HG02678 (cell line): ENCODE results near the gene P3H2.
"Not testable (repeated sequence)": the region's sequence is repeated elsewhere in the genome, so short reads cannot be mapped to it uniquely, and the experiment has no call there.

Source experiments
- ATAC-seq: cut with Tn5 transposase; IDR thresholded peaks from one replicate; pipeline ENCODE4 v1.9.1; 2021; ENCODE audit warnings: mild to moderate bottlenecking, moderate library complexity; ENCODE audit not compliant: unreplicated experiment

P3H2 gene

GRCh38 chr3:190088890-190089289 lies 31.8 kb downstream of the P3H2 start:
- ATAC-seq, result no peak

DNA sequence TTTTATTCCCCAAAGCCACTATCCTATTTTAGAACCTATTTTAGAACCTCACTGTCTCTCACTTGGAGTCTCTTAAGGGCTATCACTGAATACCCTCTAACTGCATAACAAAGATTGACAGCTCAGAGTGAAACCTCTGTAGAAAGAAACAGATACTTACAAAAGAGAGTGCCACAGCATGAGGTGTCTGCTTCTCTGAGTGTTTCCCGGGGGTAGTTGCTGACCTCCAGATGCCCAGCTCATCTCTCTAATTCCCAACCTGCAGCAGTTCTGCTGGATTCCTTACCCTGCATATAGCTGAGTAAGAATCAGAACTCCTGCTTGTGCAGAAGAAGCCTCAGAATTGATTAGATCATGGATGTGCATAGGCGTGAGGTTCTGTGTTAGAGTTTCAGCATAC lies 34.5 kb downstream of the P3H2 start:
- no peak for ATAC-seq

- no peak for ATAC-seq
These were observed 35.7 kb downstream of the P3H2 start for GRCh38 chr3:190084983-190085382.

DNA sequence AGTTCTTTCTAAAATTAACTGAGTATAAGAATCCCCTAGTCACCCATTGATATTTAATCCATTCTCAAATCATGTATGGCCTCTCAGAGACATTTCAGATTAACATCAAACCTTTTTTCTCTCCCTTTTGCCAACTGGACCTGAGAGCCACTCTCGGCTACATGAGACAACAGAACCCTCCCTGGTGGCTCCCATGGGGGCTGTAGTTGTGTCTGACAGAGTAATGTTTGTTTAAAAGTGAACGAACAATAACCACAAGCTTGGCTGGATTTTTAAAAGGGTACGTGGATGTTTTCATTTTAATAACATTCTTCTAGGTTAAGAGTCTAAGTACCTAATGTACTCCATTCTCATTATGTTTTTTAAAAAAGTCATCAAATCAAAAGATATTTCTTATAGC lies 37.1 kb downstream of the P3H2 start:
- ATAC-seq, result no peak

DNA sequence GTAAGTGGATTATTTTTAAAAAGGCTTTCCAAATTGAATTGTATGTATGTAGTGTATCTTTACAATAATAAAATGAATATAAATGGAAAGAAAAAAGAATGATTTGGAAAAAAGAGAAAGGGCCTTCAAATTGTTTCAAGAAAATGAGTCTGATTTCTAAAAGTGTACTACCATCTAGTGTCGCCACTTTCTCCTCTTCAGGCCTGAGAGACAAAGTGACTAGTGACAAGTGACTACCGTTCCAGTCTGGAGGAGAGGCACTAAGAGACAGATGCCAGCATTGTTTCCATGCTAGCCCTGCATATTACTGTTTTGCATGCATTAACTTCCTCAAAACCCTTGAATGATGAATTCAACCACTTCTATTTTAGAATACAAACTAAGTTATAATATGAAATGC lies 39.3 kb downstream of the P3H2 start:
- ATAC-seq, result no peak

DNA sequence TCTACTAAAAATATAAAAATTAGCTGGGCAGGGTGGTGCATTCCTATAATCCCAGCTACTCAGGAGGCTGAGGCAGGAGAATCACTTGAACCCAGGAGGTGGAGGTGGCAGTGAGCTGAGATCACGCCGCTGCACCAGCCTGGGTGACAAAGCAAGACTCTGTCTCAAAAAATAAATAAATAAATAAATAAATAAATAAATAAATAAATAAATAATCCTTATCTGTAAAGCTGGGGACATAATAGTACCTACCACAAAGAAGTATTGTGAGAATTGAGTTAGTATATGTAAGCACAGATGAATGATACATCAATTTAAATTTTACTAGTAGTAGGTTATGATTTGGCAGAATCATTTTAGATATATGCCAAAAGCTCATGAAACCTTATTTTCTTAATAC lies 41.5 kb downstream of the P3H2 start:
- ATAC-seq, result not testable (repeated sequence)

GRCh38 chr3:190077395-190078045 lies 43.2 kb downstream of the P3H2 start:
- no peak for ATAC-seq

DNA sequence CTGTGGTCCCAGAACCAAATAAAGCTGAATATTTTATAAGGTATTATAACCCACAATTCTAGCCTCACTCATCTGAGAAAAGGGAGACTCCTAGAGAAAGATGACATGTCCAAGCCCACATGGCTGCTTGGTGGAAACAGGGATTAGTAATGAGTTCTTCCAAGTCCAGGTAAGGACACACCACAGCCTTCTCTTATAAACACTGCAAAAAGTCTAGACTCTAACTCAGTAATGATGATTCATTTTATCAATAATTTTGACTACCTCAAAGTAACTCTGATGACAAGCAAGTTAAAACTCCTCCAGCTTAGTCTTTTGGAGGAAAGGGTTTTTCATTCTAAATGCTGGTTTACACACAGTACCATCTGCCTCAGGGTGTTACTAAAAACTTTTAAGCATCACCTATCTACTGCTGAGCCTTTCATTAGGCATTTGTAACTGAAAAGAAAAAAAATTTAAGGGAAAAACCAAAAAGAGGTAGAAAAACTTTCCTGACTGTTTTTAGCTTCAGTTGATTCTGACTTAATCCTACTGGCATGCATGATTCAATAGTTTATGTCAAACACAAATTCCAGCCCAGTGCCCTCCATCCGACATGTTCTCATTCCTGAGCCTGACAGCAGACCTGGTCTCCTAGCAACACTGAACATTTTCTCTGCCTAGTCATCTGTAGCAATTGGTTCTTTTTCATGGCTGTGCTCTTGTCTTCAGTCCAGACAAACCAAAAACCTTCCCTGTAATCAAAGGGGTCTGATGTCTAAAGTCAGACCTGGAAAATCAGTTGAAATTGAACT lies 43.9 kb downstream of the P3H2 start:
- no peak for ATAC-seq

DNA sequence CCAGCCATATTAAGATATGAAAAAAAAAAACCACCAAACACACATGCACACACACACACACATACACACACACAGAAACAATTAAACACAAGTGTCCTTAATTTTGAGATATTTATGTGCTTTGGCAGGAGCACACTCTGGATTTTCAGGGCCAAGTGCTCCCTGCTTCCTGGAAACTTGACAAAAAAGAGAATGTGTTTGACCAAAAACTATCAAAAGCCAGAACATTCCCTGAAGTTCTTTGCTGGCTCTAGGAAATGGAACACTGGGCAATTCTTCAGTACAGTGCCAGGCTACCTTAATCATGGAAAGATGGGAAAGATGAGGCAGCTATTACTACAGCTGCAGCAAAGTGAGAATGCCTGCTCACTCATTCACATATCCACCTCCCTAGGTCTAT lies 44.6 kb downstream of the P3H2 start:
- ATAC-seq, result no peak

DNA sequence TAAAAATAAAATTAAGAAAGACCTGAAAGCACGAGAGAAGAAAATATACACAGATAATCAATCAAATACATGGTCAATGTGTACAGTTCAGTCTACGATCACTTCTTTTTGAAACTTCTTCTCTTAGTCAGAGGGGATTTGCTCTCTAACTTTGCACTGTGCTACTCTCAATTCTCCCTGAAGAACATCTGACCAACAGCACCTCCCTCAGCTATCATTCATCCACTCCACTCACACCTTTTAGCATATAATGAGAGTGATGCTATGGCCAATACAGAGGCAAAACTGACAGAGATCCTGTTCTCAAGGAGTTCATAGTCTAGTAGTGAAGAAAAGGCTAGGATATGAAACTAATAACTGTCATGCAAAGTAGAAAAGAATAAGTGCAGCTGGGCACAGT lies 45.9 kb downstream of the P3H2 start:
- no peak for ATAC-seq

DNA sequence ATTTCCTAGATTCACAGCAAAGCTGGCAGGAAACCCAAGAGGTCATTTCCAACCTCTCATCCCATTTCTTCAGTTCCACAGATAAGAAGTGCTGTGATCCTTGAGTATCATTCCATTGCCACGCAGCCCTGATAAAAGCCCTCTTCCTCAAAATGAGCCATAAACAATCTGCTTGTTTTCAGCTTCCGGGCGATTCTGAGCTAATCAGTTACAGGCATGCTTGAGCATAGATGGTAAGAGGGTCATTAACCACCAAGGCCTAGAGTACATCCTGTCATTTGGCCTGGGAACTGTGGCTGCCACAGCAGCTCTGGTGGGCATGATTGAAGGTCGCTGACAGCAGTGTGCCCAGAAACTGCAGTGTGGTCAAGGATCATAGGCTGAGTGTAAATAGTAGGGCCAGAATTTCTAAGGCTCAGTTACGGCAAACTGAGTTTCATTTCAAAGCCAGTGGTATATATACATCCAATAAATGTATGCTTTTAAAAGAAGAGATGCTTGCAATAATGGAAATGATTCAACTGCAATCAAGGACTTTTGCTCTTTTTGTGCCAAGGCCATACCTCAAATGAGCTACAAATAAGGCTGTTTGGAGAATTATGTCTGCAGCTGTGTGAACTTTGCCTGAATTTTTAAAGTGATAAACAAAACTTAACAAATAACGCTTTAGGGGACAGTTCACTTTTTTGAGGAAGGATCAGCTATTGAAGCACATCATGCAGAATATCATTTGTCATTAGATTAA lies 47.3 kb downstream of the P3H2 start:
- no peak for ATAC-seq

GRCh38 chr3:190072856-190073255 lies 47.8 kb downstream of the P3H2 start:
- no peak for ATAC-seq

DNA sequence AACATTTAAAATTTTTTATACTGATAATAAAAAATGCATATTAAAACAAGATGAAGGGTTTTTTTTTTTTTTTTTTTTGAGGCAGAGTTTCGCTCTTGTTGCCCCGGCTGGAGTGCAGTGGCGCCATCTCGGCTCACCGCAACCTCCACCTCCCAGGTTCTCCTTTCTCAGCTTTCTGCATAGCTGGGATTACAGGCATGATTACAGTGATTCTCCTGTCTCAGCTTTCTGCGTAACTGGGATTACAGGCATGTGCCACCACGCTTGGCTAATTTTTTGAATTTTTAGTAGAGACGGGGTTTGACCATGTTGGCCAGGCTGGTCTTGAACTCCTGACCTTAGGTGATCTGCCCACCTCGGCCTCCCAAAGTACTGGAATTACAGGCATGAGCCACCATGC lies 48.8 kb downstream of the P3H2 start:
- not testable (repeated sequence) for ATAC-seq

DNA sequence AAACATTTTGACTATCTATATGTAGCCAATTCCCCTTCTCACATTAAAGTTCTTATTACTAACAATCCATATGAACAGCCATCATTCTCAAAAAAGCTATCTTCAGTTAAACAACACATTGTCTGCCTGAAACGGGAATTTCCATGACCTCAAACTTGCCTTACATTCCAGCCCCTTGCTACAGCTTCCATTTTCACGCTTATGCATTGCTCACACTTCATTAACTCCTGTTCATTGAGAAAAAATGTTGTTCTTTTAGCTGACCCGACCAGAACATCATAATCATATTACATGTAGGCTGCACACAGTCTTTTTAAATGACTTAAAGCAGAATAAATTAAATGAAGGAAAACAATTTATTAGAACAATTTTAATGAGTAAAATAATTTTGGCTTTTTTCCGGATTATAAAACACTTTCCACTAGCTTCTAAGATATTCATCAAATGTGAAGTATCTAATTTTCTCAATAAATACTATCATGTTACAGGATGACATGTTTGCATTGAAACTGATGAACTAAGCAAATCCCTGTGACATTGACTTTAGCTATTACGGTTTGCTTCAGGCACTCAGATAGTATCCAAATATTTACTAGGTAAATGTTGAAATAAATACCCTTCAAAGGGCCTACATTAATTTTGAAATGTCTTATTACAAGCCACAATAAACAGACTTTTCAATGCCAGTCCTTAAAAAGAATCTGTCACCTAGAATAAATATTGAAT lies 49.9 kb downstream of the P3H2 start:
- no peak for ATAC-seq

GRCh38 chr3:190065204-190065603 lies 55.5 kb downstream of the P3H2 start:
- ATAC-seq, result no peak

GRCh38 chr3:190064659-190065058 lies 56.0 kb downstream of the P3H2 start:
- no peak for ATAC-seq

DNA sequence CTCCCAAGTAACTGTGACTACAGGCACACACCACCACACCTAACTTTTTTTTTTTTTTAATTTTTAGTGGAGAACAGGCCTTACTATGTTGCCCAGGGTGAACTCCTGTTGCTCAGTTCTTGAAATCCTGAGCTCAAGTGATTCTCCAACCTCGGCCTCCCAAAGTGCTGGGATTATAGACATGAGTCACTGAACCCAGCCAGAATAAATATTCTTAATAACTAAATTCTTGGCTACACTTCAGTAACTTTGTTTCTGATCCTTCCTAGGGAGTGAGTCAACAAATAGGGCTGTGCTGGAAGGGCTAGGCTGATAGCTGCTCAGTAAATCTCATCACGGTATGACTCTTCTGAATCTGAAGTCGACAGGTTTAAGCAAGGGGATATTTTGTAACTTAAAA lies 56.6 kb downstream of the P3H2 start:
- no peak for ATAC-seq

DNA sequence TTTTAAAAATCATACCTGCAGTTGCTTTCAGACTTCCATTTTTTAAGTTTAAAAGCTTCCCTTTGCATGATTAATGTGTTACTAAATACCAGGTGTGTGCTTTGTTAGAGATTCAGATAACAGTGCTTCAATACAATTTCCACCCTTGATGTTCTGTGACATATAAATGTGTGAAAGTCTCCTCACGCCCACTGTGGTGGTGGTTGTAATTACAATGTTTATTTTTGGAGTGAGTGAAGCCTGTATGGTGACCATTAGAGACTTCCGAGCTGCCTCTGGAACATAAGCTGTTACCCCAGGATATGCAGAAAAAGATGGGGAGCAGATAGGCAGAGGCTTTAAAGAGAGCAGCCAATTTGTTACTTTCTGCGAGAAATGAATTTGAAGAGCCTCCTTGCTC lies 57.2 kb downstream of the P3H2 start:
- no peak for ATAC-seq

- no peak for ATAC-seq
These were observed 60.4 kb downstream of the P3H2 start for GRCh38 chr3:190060192-190060775.

DNA sequence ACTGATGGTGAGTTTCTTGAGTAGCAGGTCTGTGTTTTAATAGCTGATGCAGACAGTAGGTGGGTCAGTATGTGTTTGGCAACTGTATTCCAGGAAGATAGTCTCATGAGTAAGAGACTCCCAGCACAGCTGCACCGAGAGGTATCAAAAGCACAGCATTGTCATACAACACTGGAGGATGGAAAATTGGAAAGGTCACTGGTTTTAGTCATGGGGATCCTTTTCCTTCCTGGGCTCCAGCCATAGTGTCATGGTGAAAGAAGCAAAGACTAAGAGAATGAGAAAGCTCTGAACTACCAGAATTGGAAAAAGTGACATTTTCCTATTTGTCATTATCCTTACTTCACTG lies 61.5 kb downstream of the P3H2 start:
- no peak for ATAC-seq
